ENCODE data around the gene PKHD1. TPM values are rescaled to one million over a fixed set of nuclear protein-coding genes. Genes with fewer than 3 reads are reported as not detected.

Gene PKHD1
- polyA plus RNA-seq, 10 donors = 2.1 to 6.8 (median 4.2) TPM

Other genes starting within 250 kb of the PKHD1 start
- gene IL17A, start 98.8 kb upstream of the PKHD1 start, polyA plus RNA-seq (ENCODE audit: insufficient read length in 10 of 10) = not detected
- gene IL17F, start 156.9 kb upstream of the PKHD1 start, polyA plus RNA-seq (ENCODE audit: insufficient read length in 10 of 10) = not detected
- 10 to 100 TPM; 38.0 to 67.0 (median 44.9) TPM for gene MCM3, start 197.1 kb upstream of the PKHD1 start, polyA plus RNA-seq (ENCODE audit: insufficient read length in 10 of 10)